ENCODE data around the gene SNX5. TPM values are rescaled to one million over a fixed set of nuclear protein-coding genes. Genes with fewer than 3 reads are reported as not detected.

The SNX5 gene
- total RNA-seq, 2 donors from 2014 or later: 48.3 to 84.8 TPM

- intact Hi-C loops (cut with DNase I): no loop called here
- no peaks in the 10 kb centered on the region for H3K4me1 ChIP-seq (replicated peaks)
- H3K9me3 ChIP-seq: no peaks in the 10 kb centered on the region
- WGBS: 99% methylated on average over 2 of the region's 2 CpGs
- H3K4me3 ChIP-seq: no peak overlapping the region
- no peaks in the 10 kb centered on the region for H3K36me3 ChIP-seq
- no peak overlapping the region for H3K27ac ChIP-seq
- H3K27me3 ChIP-seq (replicated peaks; ENCODE audit: insufficient read depth): no peaks in the 10 kb centered on the region
- TF ChIP-seq, protein P1, sequence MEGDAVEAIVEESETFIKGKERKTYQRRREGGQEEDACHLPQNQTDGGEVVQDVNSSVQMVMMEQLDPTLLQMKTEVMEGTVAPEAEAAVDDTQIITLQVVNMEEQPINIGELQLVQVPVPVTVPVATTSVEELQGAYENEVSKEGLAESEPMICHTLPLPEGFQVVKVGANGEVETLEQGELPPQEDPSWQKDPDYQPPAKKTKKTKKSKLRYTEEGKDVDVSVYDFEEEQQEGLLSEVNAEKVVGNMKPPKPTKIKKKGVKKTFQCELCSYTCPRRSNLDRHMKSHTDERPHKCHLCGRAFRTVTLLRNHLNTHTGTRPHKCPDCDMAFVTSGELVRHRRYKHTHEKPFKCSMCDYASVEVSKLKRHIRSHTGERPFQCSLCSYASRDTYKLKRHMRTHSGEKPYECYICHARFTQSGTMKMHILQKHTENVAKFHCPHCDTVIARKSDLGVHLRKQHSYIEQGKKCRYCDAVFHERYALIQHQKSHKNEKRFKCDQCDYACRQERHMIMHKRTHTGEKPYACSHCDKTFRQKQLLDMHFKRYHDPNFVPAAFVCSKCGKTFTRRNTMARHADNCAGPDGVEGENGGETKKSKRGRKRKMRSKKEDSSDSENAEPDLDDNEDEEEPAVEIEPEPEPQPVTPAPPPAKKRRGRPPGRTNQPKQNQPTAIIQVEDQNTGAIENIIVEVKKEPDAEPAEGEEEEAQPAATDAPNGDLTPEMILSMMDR (IDR thresholded peaks at IDR 0.05): no peak
- TF ChIP-seq POLR2AphosphoS5 (IDR thresholded peaks at IDR 0.05) (no peak), POLR2A (IDR thresholded peaks at IDR 0.05) (no peak)
- DNase-seq (ENCODE audit: low spot score): no peak
Measured at GRCh38 chr20:18012901-18013300, 44.3 kb upstream of the SNX5 start.

DNA sequence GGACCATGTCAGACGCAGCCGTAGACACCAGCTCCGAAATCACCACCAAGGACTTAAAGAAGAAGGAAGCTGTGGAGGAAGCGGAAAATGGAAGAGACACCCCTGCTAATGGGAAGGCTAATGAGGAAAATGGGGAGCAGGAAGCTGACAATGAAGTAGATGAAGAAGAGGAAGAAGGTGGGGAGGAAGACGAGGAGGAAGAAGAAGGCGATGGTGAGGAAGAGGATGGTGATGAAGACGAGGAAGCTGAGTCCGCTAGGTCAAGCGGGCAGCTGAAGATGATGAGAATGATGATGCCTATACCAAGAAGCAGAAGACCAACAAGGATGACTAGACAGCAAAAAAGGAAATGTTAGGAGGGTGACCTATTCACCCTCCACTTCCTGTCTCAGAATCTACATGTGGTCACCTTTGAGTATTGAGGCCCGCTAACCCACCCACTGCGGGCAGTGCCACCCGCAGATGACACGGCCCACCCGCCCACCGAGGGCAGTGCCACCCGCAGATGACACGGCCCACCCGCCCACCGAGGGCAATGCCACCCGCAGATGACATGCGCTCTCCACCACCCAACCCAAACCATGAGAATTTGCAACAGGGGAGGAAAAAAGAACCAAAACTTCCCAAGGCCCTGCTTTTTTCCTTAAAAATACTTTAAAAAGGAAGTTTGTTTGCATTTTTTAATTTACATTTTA is 43.5 kb upstream of the SNX5 start:
- H3K4me1 ChIP-seq (replicated peaks): no peaks in the 10 kb centered on the region
- 91% methylated on average over 21 of the region's 21 CpGs for WGBS
- intact Hi-C loops (cut with DNase I): no loop called here

GRCh38 chr20:18011482-18011881 is 42.9 kb upstream of the SNX5 start:
- 89% methylated on average over 14 of the region's 14 CpGs for WGBS
- intact Hi-C loops (cut with DNase I): no loop called here
- DNase-seq (ENCODE audit: low spot score): no peak
- Histone ChIP-seq H3K36me3 (no peaks in the 10 kb centered on the region), H3K4me1 (replicated peaks) (no peaks in the 10 kb centered on the region), H3K27ac (no peak overlapping the region), H3K4me3 (no peak overlapping the region), H3K27me3 (replicated peaks; ENCODE audit: insufficient read depth) (no peaks in the 10 kb centered on the region), H3K9me3 (no peaks in the 10 kb centered on the region)
- no peak for TF ChIP-seq POLR2A (IDR thresholded peaks at IDR 0.05)
- no peak for TF ChIP-seq POLR2AphosphoS5 (IDR thresholded peaks at IDR 0.05)
- TF ChIP-seq, protein P1 (IDR thresholded peaks at IDR 0.05): no peak

More for the DNA sequence above, 43.5 kb upstream of the SNX5 start:
- Histone ChIP-seq H3K36me3 (no peaks in the 10 kb centered on the region), H3K9me3 (no peaks in the 10 kb centered on the region), H3K4me3 (no peak overlapping the region), H3K27ac (no peak overlapping the region), H3K27me3 (replicated peaks; ENCODE audit: insufficient read depth) (no peaks in the 10 kb centered on the region)
- TF ChIP-seq POLR2AphosphoS5 (IDR thresholded peaks at IDR 0.05) (no peak), POLR2A (IDR thresholded peaks at IDR 0.05) (no peak)
- TF ChIP-seq, protein P1 (IDR thresholded peaks at IDR 0.05): no peak
- no peak for DNase-seq (ENCODE audit: low spot score)

DNA sequence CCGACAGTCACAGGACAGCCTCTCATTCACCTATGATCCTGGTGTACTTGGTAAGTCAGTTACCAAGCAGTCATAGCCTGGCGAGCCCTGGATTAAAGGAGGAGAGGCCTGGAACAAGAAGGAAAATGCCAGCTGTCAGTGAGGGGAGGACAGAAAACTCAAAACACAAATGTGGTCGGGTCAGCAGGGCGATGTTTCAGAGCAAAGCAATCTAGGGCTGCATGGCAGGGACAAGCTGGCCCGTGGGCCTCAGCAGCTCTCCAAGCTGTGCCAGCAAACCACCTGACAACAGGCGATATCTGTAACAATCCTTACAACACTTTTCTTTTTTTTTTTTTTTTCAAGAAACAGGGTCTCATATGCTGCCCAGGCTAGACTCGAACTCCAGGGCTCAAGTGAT is 40.5 kb upstream of the SNX5 start:
- WGBS: 96% methylated on average over 7 of the region's 7 CpGs
- intact Hi-C loops (cut with DNase I): loop anchor here (10.0 kb wide), 1 partner anchor 126 kb away; the partner anchor contains the start of genes KAT14 and PET117
- no peak for DNase-seq (ENCODE audit: low spot score)
- Histone ChIP-seq H3K4me3 (no peak overlapping the region), H3K27ac (no peak overlapping the region), H3K27me3 (replicated peaks; ENCODE audit: insufficient read depth) (no peaks in the 10 kb centered on the region), H3K4me1 (replicated peaks) (no peaks in the 10 kb centered on the region), H3K36me3 (no peaks in the 10 kb centered on the region), H3K9me3 (no peaks in the 10 kb centered on the region)
- no peak for TF ChIP-seq POLR2AphosphoS5 (IDR thresholded peaks at IDR 0.05)
- TF ChIP-seq, protein P1 (IDR thresholded peaks at IDR 0.05): no peak
- TF ChIP-seq POLR2A (IDR thresholded peaks at IDR 0.05): no peak

All from prostate gland (tissue), 2 donors.